WTC11 (cell line): ENCODE measurements around the gene PCSK1N. TPM values are rescaled to one million over a fixed set of nuclear protein-coding genes. Genes with fewer than 3 reads are reported as not detected.

Source experiments
- ATAC-seq: fragments of 200-7000 bp; cut with Tn5 transposase; 2 replicates; pipeline ENCODE4 v1.10.0; 2021; ENCODE audit warnings: mild to moderate bottlenecking, moderate library complexity
- CTCF ChIA-PET: fragments of 300-600 bp; sonication (Branson Sonifier 250); formaldehyde crosslinking; loops from one replicate; lab custom pipeline; 2021; ENCODE audit warnings: antibody characterized with exemption; lab: Charles Lee
- POLR2A ChIA-PET: fragments of 350-600 bp; sonication (Branson Sonifier 250); formaldehyde crosslinking; loops from one replicate; lab custom pipeline; 2021; ENCODE audit warnings: antibody characterized with exemption; lab: Charles Lee
- DNase-seq: peaks from one replicate; pipeline ENCODE4 v3.0.0; 2021; ENCODE audit warnings: low spot score
- H3K27ac Mint-ChIP-seq: 2 replicates; pipeline ENCODE4 v1.8.0; 2021; ENCODE audit warnings: mixed read lengths
- H3K27me3 Mint-ChIP-seq: 2 replicates; pipeline ENCODE4 v1.8.0; 2021; ENCODE audit warnings: low read depth, mild to moderate bottlenecking, moderate library complexity, mixed read lengths
- H3K36me3 Mint-ChIP-seq: 2 replicates; pipeline ENCODE4 v1.8.0; 2021; ENCODE audit warnings: mixed read lengths
- H3K4me1 Mint-ChIP-seq: 2 replicates; pipeline ENCODE4 v1.8.0; 2022; ENCODE audit warnings: mixed read lengths
- H3K4me3 Mint-ChIP-seq: 2 replicates; pipeline ENCODE4 v1.8.0; 2021; ENCODE audit warnings: mild to moderate bottlenecking, moderate library complexity, mixed read lengths
- H3K9me3 Mint-ChIP-seq: 2 replicates; pipeline ENCODE4 v1.8.0; 2021; ENCODE audit warnings: mixed read lengths
- FOXJ3 ChIP-seq: sonication (generic); formaldehyde crosslinking; IDR thresholded peaks from 2 replicates; pipeline ENCODE4 v1.9.0; 2021; ENCODE audit warnings: missing genetic modification reagents, mild to moderate bottlenecking, borderline replicate concordance
- IRF2 ChIP-seq: sonication (generic); formaldehyde crosslinking; IDR thresholded peaks from 2 replicates; pipeline ENCODE4 v1.8.0; 2022; ENCODE audit warnings: low read depth, missing genetic modification reagents, borderline replicate concordance
- KAT7 ChIP-seq: sonication (generic); formaldehyde crosslinking; IDR thresholded peaks from 2 replicates; pipeline ENCODE4 v1.8.1; 2023; ENCODE audit warnings: missing genetic modification reagents, mild to moderate bottlenecking, borderline replicate concordance
- NR1H2 ChIP-seq: sonication (generic); formaldehyde crosslinking; IDR thresholded peaks from 2 replicates; pipeline ENCODE4 v1.9.0; 2021; ENCODE audit warnings: mild to moderate bottlenecking, moderate library complexity, missing genetic modification reagents
- OVOL2 ChIP-seq: fragments of 250-450 bp; sonication (Bioruptor Pico); IDR thresholded peaks from 2 replicates; pipeline ENCODE4 v1.9.0; 2021; ENCODE audit warnings: mild to moderate bottlenecking, borderline replicate concordance
- RELA ChIP-seq: sonication (generic); formaldehyde crosslinking; IDR thresholded peaks from 2 replicates; pipeline ENCODE4 v1.8.1; 2022; ENCODE audit warnings: missing genetic modification reagents, mild to moderate bottlenecking, borderline replicate concordance
- ZNF232 ChIP-seq: sonication (generic); formaldehyde crosslinking; IDR thresholded peaks from 2 replicates; pipeline ENCODE4 v1.8.0; 2022; ENCODE audit warnings: mild to moderate bottlenecking, missing genetic modification reagents
- total RNA-seq: library from RNA; stranded (reverse); gene quantifications from 3 replicates; pipeline ENCODE4 v1.2.3, GENCODE V29; 2021
- TF ChIP-seq, protein P1 (sequence below): sonication (generic); formaldehyde crosslinking; IDR thresholded peaks from 2 replicates; pipeline ENCODE4 v1.8.0; 2022; ENCODE audit warnings: mild to moderate bottlenecking, missing genetic modification reagents
- TF ChIP-seq, protein P2 (sequence below): sonication (generic); formaldehyde crosslinking; IDR thresholded peaks from 2 replicates; pipeline ENCODE4 v1.8.0; 2022; ENCODE audit warnings: missing genetic modification reagents
- TF ChIP-seq, protein P3 (sequence below): sonication (generic); formaldehyde crosslinking; IDR thresholded peaks from 2 replicates; pipeline ENCODE4 v1.8.1; 2022; ENCODE audit warnings: missing genetic modification reagents, borderline replicate concordance
- TF ChIP-seq, protein P4 (sequence below): fragments of 250-450 bp; sonication (Bioruptor Pico); IDR thresholded peaks from 2 replicates; pipeline ENCODE4 v1.9.0; 2021; ENCODE audit warnings: moderate library complexity, mild to moderate bottlenecking, inconsistent platforms, borderline replicate concordance
- TF ChIP-seq, protein P5 (sequence below): fragments of 250-450 bp; sonication (Bioruptor Pico); IDR thresholded peaks from 2 replicates; pipeline ENCODE4 v1.8.0; 2021; ENCODE audit warnings: mild to moderate bottlenecking
- TF ChIP-seq, protein P6 (sequence below): sonication (generic); formaldehyde crosslinking; IDR thresholded peaks from 2 replicates; pipeline ENCODE4 v1.8.1; 2023; ENCODE audit warnings: mild to moderate bottlenecking, missing genetic modification reagents
- TF ChIP-seq, protein P7 (sequence below): sonication (generic); formaldehyde crosslinking; IDR thresholded peaks from 2 replicates; pipeline ENCODE4 v1.8.0; 2023; ENCODE audit warnings: missing genetic modification reagents, mild to moderate bottlenecking, borderline replicate concordance

PCSK1N gene
- total RNA-seq, 1 experiment from 2014 or later: 7.5 TPM

DNA sequence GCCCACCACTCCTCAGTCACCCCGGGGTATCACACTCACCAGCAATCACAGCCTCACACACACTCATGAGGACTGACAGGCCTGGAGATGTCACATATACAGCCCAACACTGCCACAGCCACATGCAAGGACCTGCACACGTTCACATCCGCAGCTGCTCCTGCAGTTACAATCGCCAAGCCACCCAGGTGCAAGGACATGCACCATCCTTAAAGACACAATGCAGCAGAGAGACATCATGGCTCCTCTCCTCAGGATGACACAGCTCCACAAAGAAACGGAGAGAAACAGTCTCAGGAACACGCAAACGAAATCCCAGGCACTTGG, 1.1 kb downstream of the PCSK1N start (continued):
- TF ChIP-seq, protein P1, sequence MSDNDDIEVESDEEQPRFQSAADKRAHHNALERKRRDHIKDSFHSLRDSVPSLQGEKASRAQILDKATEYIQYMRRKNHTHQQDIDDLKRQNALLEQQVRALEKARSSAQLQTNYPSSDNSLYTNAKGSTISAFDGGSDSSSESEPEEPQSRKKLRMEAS: no peak
- no peak for TF ChIP-seq IRF2 (CRISPR knock-in tag)
- no peak for TF ChIP-seq FOXJ3
- TF ChIP-seq, protein P2, sequence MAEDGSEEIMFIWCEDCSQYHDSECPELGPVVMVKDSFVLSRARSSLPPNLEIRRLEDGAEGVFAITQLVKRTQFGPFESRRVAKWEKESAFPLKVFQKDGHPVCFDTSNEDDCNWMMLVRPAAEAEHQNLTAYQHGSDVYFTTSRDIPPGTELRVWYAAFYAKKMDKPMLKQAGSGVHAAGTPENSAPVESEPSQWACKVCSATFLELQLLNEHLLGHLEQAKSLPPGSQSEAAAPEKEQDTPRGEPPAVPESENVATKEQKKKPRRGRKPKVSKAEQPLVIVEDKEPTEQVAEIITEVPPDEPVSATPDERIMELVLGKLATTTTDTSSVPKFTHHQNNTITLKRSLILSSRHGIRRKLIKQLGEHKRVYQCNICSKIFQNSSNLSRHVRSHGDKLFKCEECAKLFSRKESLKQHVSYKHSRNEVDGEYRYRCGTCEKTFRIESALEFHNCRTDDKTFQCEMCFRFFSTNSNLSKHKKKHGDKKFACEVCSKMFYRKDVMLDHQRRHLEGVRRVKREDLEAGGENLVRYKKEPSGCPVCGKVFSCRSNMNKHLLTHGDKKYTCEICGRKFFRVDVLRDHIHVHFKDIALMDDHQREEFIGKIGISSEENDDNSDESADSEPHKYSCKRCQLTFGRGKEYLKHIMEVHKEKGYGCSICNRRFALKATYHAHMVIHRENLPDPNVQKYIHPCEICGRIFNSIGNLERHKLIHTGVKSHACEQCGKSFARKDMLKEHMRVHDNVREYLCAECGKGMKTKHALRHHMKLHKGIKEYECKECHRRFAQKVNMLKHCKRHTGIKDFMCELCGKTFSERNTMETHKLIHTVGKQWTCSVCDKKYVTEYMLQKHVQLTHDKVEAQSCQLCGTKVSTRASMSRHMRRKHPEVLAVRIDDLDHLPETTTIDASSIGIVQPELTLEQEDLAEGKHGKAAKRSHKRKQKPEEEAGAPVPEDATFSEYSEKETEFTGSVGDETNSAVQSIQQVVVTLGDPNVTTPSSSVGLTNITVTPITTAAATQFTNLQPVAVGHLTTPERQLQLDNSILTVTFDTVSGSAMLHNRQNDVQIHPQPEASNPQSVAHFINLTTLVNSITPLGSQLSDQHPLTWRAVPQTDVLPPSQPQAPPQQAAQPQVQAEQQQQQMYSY (CRISPR knock-in tag): no peak
- TF ChIP-seq, protein P3, sequence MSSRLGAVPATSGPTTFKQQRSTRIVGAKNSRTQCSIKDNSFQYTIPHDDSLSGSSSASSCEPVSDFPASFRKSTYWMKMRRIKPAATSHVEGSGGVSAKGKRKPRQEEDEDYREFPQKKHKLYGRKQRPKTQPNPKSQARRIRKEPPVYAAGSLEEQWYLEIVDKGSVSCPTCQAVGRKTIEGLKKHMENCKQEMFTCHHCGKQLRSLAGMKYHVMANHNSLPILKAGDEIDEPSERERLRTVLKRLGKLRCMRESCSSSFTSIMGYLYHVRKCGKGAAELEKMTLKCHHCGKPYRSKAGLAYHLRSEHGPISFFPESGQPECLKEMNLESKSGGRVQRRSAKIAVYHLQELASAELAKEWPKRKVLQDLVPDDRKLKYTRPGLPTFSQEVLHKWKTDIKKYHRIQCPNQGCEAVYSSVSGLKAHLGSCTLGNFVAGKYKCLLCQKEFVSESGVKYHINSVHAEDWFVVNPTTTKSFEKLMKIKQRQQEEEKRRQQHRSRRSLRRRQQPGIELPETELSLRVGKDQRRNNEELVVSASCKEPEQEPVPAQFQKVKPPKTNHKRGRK (CRISPR knock-in tag): no peak
- TF ChIP-seq, protein P4, sequence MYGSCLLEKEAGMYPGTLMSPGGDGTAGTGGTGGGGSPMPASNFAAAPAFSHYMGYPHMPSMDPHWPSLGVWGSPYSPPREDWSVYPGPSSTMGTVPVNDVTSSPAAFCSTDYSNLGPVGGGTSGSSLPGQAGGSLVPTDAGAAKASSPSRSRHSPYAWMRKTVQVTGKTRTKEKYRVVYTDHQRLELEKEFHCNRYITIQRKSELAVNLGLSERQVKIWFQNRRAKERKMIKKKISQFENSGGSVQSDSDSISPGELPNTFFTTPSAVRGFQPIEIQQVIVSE (CRISPR knock-in tag): no peak
- TF ChIP-seq, protein P5, sequence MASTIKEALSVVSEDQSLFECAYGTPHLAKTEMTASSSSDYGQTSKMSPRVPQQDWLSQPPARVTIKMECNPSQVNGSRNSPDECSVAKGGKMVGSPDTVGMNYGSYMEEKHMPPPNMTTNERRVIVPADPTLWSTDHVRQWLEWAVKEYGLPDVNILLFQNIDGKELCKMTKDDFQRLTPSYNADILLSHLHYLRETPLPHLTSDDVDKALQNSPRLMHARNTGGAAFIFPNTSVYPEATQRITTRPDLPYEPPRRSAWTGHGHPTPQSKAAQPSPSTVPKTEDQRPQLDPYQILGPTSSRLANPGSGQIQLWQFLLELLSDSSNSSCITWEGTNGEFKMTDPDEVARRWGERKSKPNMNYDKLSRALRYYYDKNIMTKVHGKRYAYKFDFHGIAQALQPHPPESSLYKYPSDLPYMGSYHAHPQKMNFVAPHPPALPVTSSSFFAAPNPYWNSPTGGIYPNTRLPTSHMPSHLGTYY (CRISPR knock-in tag): no peak
- no peak for TF ChIP-seq ZNF232
- TF ChIP-seq, all 79 proteins: peak for 0

DNA sequence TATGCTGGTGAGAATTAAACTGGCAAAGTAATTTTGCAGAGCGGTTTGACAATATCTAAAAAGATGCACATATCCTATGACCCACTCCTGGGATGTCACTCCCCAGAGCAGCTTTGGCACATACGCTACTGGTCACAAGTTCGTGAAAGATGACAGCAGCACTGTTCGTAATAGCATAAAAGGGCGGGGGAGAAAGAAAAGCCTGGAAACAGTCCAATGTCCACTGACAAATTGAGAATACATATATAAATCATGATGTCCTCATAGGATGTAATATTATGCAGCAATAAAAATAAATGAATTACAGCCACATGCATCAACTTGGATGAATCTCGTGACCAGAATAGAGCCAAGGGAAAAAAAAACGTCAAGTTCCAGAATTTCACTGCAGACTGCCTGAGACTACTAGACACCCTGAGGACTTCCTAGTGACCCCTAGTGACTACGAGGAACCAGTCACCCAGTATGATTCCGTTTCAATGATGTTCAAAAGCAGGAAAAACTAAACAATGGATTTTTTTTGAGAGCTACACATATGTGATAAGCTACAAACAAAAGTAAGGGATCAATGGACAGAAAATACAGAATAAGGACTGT, 1.8 kb downstream of the PCSK1N start:
- Mint-ChIP-seq H3K27me3 (peaks cover 67% of the 10 kb centered on the region), H3K9me3 (no peaks in the 10 kb centered on the region), H3K4me1 (peaks cover 11% of the 10 kb centered on the region), H3K4me3 (peak overlapping the region; percentile 79), H3K36me3 (no peaks in the 10 kb centered on the region), H3K27ac (no peak overlapping the region)
- ChIA-PET POLR2A (no interaction called here), CTCF (no interaction called here)
- ATAC-seq (no peak), DNase-seq (no peak)
- TF ChIP-seq RELA: no peak
- TF ChIP-seq, protein P6, sequence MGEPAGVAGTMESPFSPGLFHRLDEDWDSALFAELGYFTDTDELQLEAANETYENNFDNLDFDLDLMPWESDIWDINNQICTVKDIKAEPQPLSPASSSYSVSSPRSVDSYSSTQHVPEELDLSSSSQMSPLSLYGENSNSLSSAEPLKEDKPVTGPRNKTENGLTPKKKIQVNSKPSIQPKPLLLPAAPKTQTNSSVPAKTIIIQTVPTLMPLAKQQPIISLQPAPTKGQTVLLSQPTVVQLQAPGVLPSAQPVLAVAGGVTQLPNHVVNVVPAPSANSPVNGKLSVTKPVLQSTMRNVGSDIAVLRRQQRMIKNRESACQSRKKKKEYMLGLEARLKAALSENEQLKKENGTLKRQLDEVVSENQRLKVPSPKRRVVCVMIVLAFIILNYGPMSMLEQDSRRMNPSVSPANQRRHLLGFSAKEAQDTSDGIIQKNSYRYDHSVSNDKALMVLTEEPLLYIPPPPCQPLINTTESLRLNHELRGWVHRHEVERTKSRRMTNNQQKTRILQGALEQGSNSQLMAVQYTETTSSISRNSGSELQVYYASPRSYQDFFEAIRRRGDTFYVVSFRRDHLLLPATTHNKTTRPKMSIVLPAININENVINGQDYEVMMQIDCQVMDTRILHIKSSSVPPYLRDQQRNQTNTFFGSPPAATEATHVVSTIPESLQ (CRISPR knock-in tag): no peak

DNA sequence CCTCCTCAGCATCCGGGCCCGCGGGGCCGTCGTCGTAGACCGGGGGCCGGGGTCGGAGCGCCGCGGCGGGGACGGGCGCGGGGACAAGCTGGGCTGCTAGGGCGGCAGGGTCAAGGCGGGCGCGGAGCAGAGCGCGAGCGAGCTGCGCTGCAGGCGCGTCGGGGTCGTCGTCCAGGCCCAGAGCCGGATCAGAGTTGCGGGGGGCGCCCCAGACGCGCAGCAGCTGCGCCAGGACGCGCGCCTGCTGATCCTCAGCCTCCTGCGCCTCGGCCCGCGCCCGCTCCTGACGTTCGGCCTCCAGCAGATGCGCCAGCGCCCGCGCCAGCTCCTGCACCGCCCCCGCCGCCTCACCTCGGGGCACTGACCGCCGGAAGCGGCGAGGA, 3.5 kb downstream of the PCSK1N start:
- H3K27me3 Mint-ChIP-seq: peaks cover 65% of the 10 kb centered on the region
- no peaks in the 10 kb centered on the region for H3K9me3 Mint-ChIP-seq
- peak; percentile 55 for DNase-seq
- peaks cover 22% of the 10 kb centered on the region for H3K4me1 Mint-ChIP-seq
- ATAC-seq: peak; percentile 38
- POLR2A ChIA-PET: no interaction called here
- CTCF ChIA-PET: interaction anchor here (1.1 kb wide), 1 partner anchor 9 kb away, joined by 3 read pairs; no protein-coding TSS in a partner anchor
- H3K27ac Mint-ChIP-seq: no peak overlapping the region
- H3K36me3 Mint-ChIP-seq: no peaks in the 10 kb centered on the region
- peak overlapping the region; percentile 58 for H3K4me3 Mint-ChIP-seq
- TF ChIP-seq, protein P2 (CRISPR knock-in tag): no peak
- TF ChIP-seq KAT7 (CRISPR knock-in tag): no peak
- TF ChIP-seq OVOL2 (CRISPR knock-in tag): no peak
- TF ChIP-seq, protein P7, sequence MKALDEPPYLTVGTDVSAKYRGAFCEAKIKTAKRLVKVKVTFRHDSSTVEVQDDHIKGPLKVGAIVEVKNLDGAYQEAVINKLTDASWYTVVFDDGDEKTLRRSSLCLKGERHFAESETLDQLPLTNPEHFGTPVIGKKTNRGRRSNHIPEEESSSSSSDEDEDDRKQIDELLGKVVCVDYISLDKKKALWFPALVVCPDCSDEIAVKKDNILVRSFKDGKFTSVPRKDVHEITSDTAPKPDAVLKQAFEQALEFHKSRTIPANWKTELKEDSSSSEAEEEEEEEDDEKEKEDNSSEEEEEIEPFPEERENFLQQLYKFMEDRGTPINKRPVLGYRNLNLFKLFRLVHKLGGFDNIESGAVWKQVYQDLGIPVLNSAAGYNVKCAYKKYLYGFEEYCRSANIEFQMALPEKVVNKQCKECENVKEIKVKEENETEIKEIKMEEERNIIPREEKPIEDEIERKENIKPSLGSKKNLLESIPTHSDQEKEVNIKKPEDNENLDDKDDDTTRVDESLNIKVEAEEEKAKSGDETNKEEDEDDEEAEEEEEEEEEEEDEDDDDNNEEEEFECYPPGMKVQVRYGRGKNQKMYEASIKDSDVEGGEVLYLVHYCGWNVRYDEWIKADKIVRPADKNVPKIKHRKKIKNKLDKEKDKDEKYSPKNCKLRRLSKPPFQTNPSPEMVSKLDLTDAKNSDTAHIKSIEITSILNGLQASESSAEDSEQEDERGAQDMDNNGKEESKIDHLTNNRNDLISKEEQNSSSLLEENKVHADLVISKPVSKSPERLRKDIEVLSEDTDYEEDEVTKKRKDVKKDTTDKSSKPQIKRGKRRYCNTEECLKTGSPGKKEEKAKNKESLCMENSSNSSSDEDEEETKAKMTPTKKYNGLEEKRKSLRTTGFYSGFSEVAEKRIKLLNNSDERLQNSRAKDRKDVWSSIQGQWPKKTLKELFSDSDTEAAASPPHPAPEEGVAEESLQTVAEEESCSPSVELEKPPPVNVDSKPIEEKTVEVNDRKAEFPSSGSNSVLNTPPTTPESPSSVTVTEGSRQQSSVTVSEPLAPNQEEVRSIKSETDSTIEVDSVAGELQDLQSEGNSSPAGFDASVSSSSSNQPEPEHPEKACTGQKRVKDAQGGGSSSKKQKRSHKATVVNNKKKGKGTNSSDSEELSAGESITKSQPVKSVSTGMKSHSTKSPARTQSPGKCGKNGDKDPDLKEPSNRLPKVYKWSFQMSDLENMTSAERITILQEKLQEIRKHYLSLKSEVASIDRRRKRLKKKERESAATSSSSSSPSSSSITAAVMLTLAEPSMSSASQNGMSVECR (CRISPR knock-in tag): no peak
- TF ChIP-seq NR1H2 (CRISPR knock-in tag): no peak
